Body of pancreas (tissue), 4 donors: Measurements from ENCODE around the gene IDE. TPM values are rescaled to one million over a fixed set of nuclear protein-coding genes. Genes with fewer than 3 reads are reported as not detected.

Experiments used
- ATAC-seq: fragments of 150-250 bp; one replicate; pipeline ENCODE4 v1.9.1; 2016
- DNase-seq, 4 donors: peaks; one replicate each; pipeline ENCODE4 v3.0.0-alpha.2; 2019
- H3K27ac ChIP-seq, 4 donors: fragments of 200-600 bp; sonication (generic); 1 replicate in 3 of 4; 2 replicates in 1 of 4; pipeline versions ENCODE4 v1.5.1 to v1.6.1; 2016 to 2019; ENCODE audit warnings: mild to moderate bottlenecking in 1 of 4, mixed read lengths in 1 of 4, moderate library complexity in 1 of 4
- H3K27me3 ChIP-seq, 2 donors: fragments of 200-600 bp; sonication (generic); one replicate each; pipeline ENCODE4 v1.6.0; 2016; ENCODE audit warnings: mild to moderate bottlenecking in 1 of 2
- H3K36me3 ChIP-seq, 2 donors: fragments of 200-600 bp; sonication (generic); replicated peaks in 1 of 2; 2 replicates each; pipeline ENCODE4 v1.5.1; 2016; ENCODE audit warnings: low read depth in 2 of 2; ENCODE audit not compliant: insufficient read depth in 1 of 2
- H3K4me1 ChIP-seq: fragments of 200-600 bp; sonication (generic); one replicate; pipeline ENCODE4 v1.6.0; 2016
- H3K4me3 ChIP-seq, 2 donors: fragments of 200-600 bp; sonication (generic); 1 replicate in 1 of 2; 2 replicates in 1 of 2; pipeline ENCODE4 v1.5.1; 2016 to 2019
- H3K9me3 ChIP-seq, 3 donors: fragments of 200-600 bp; sonication (generic); 1 replicate in 2 of 3; 2 replicates in 1 of 3; pipeline ENCODE4 v1.5.1; 2016
- POLR2A ChIP-seq, 3 donors: fragments of 450-650 bp; IDR thresholded peaks; one replicate each; pipeline ENCODE4 v1.6.1; 2016; ENCODE audit warnings: antibody characterized with exemption in 3 of 3, mild to moderate bottlenecking in 2 of 3
- WGBS, 2 donors: methylation state at CpG; one replicate each; pipeline ENCODE4 v1.1.5; 2017; 5-methylcytosine and 5-hydroxymethylcytosine counted together
- intact Hi-C: fragments of 100-400 bp; cut with DNase I; formaldehyde crosslinking; loops from one replicate; pipeline ENCODE4 v1.15.1; 2023
- total RNA-seq, 2 donors: library from RNA; depleted of rRNA; stranded (reverse); fragments of >200 nt; gene quantifications; one replicate each; pipeline ENCODE4 v1.1.0, GENCODE V29; 2016
- TF ChIP-seq, protein P1 (sequence below), 7 experiments: fragments of 450-650 bp in 4 of 7; fragments of 200-600 bp in 3 of 7; sonication (generic) in 3 of 7; IDR thresholded peaks; one replicate each; pipeline ENCODE4 v1.5.1; 2016 to 2019; ENCODE audit warnings: antibody characterized with exemption in 7 of 7

IDE gene
- total RNA-seq, 2 donors from 2014 or later, result 13.8 to 19.5 TPM

DNA sequence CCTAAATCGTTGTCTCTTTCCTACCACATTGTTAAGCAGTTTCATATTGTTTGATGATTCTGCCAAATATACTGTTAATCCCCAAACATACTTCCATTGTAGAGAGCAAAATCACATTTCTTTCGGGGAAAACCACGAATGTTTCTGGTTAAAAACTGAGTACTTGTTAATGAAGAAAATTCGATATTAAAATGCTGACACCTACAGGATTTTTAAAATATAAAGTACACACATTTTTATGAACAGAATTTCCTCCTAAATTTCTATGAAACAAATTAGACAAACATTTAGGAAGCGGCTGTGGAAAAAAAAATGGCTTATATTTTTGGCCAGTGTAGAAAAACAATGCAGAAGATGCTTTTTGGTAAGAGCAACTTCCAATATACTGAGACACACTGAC lies 68.8 kb downstream of the IDE start:
- Histone ChIP-seq H3K4me1 (no peaks in the 10 kb centered on the region), H3K27me3 (no peaks in the 10 kb centered on the region), H3K36me3 (peaks cover 7 to 13% of the 10 kb centered on the region in 2 donors), H3K4me3 (no peak overlapping the region), H3K27ac (no peak overlapping the region), H3K9me3 (no peaks in the 10 kb centered on the region)
- TF ChIP-seq, protein P1, sequence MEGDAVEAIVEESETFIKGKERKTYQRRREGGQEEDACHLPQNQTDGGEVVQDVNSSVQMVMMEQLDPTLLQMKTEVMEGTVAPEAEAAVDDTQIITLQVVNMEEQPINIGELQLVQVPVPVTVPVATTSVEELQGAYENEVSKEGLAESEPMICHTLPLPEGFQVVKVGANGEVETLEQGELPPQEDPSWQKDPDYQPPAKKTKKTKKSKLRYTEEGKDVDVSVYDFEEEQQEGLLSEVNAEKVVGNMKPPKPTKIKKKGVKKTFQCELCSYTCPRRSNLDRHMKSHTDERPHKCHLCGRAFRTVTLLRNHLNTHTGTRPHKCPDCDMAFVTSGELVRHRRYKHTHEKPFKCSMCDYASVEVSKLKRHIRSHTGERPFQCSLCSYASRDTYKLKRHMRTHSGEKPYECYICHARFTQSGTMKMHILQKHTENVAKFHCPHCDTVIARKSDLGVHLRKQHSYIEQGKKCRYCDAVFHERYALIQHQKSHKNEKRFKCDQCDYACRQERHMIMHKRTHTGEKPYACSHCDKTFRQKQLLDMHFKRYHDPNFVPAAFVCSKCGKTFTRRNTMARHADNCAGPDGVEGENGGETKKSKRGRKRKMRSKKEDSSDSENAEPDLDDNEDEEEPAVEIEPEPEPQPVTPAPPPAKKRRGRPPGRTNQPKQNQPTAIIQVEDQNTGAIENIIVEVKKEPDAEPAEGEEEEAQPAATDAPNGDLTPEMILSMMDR (IDR thresholded peaks at IDR 0.05), result no peak
- TF ChIP-seq POLR2A (IDR thresholded peaks at IDR 0.05), result no peak
- no peak for ATAC-seq
- DNase-seq, result no peak
- WGBS, 2 donors, result 87 to 91% methylated on average over 5 of the region's 5 CpGs
- intact Hi-C loops, result no loop called here

DNA sequence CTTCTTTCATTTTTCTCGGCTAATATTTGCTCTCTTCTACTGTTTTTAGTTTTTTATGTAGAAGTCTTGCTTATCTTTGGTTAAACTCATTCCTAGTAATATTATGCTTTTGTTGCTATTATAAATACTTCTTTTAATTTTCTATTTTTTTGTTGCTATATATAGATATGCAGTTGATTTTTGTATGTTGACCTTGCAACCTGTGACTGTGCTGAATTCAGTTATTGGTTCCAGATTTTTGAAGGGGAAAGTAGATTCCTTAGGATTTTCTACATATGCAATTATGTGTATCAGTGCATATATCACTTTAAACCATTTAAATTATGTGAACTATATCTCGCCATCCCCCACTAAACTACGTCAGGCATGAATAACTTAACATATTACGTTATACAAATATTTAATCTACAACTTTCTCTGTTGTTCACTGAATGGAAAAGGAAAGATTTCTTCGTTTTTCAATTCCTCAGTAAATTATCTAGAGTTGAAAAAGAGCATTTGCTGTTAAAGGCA lies 71.5 kb downstream of the IDE start:
- WGBS, 2 donors, result 79 to 90% methylated on average over 5 of the region's 5 CpGs
- Histone ChIP-seq H3K36me3 (peaks cover 0 to 10% of the 10 kb centered on the region in 2 donors), H3K9me3 (no peaks in the 10 kb centered on the region), H3K4me3 (no peak overlapping the region), H3K27ac (no peak overlapping the region), H3K27me3 (no peaks in the 10 kb centered on the region), H3K4me1 (no peaks in the 10 kb centered on the region)
- TF ChIP-seq POLR2A (IDR thresholded peaks at IDR 0.05), result no peak
- TF ChIP-seq, protein P1 (IDR thresholded peaks at IDR 0.05), result no peak
- no peak for ATAC-seq
- intact Hi-C loops, result no loop called here
- no peak for DNase-seq

DNA sequence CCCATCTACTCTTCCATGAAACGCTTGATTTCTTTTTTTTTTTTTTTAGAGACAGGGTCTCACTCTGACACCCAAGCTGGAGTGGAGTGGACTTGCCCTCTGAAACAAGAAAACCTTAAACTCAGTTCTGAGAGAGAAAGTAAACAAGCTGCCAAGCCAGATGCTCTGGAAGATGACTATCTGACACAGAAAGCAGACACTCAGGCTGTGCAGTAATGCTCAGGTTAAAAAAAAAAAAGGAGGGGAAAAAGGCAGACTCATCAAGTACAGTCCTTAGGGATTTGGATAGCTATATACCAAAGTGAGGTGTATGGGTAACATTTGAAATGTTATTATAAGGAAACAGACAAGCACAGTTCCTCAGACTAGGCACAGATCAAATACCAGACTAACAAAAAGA lies 80.5 kb downstream of the IDE start:
- no peak for TF ChIP-seq POLR2A (IDR thresholded peaks at IDR 0.05)
- TF ChIP-seq, protein P1 (IDR thresholded peaks at IDR 0.05), result no peak
- H3K9me3 ChIP-seq, result no peaks in the 10 kb centered on the region
- no peak overlapping the region for H3K27ac ChIP-seq
- no peak overlapping the region for H3K4me3 ChIP-seq
- H3K4me1 ChIP-seq, result no peaks in the 10 kb centered on the region
- WGBS, 2 donors, result 80 to 88% methylated on average over 1 of the region's 1 CpG
- DNase-seq, result no peak
- ATAC-seq, result no peak
- intact Hi-C loops, result no loop called here
- H3K27me3 ChIP-seq, result no peaks in the 10 kb centered on the region
- H3K36me3 ChIP-seq, result peaks cover 10 to 13% of the 10 kb centered on the region in 2 donors

DNA sequence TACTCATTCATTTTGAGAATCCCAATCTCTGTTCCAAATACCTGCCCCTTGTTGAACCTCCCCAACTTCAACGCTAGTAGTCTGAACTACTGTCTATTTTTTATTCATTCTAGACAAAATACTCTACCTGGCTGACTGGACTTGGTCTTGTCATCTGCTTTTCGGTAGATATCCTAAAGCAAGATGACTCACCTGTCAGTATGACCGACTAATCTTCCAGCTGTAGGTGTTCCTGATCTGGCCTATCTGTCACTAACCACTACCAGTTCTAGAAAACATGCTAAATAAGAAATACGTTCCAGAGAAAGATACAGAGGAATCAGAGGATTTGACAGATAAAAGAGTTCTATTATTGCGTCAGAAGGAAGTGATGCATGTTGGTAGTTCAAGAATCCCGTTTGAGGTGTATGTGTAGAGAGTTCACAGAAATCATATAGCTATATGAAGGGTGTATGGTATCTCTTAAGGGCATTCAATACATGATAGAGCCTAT lies 81.1 kb downstream of the IDE start:
- no peak for TF ChIP-seq POLR2A (IDR thresholded peaks at IDR 0.05)
- TF ChIP-seq, protein P1 (IDR thresholded peaks at IDR 0.05), result no peak
- WGBS, 2 donors, result 88 to 91% methylated on average over 6 of the region's 6 CpGs
- Histone ChIP-seq H3K27ac (no peak overlapping the region), H3K9me3 (no peaks in the 10 kb centered on the region), H3K4me3 (no peak overlapping the region), H3K36me3 (peaks cover 13 to 14% of the 10 kb centered on the region in 2 donors), H3K27me3 (no peaks in the 10 kb centered on the region), H3K4me1 (no peaks in the 10 kb centered on the region)
- ATAC-seq, result no peak
- DNase-seq, result no peak
- intact Hi-C loops, result no loop called here

DNA sequence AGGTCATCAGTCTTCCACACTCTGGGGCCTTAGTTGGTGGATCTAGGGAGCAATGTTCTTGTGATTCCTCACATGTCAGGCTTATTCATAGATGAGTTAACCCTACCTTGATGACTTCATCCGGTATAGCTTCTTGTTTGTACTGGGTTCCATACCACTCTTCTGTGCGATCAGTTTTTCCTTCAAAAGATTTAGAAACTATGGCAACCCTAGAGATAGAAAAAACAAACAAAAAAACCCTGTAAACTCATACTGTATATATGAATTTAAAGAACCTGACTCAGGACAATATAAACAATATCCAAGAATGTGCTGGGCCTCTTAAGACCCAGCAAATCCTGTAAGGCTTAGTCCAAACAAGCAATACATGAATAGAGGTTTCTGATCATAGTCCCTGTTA lies 83.5 kb downstream of the IDE start:
- Histone ChIP-seq H3K9me3 (no peaks in the 10 kb centered on the region), H3K27me3 (no peaks in the 10 kb centered on the region), H3K4me1 (no peaks in the 10 kb centered on the region), H3K4me3 (no peak overlapping the region), H3K27ac (no peak overlapping the region), H3K36me3 (peaks cover 14 to 22% of the 10 kb centered on the region in 2 donors)
- no peak for DNase-seq
- intact Hi-C loops, result no loop called here
- 76 to 85% methylated on average over 2 of the region's 2 CpGs for WGBS, 2 donors
- no peak for TF ChIP-seq POLR2A (IDR thresholded peaks at IDR 0.05)
- TF ChIP-seq, protein P1 (IDR thresholded peaks at IDR 0.05), result no peak
- ATAC-seq, result no peak
